NB4 (cell line): ENCODE measurements around the gene ZBTB20.

Experiments used
- DNase-seq: peaks from one replicate; pipeline ENCODE4 v3.0.0; 2010; ENCODE audit warnings: low read depth
- H3K4me3 ChIP-seq: one replicate; pipeline ENCODE4 v1.5.1; 2011; ENCODE audit warnings: mild to moderate bottlenecking, low read depth, low read length, moderate library complexity
- CTCF ChIP-seq: IDR thresholded peaks from one replicate; pipeline ENCODE4 v1.5.1; 2012; ENCODE audit warnings: low read depth, low read length
- MAX ChIP-seq: IDR thresholded peaks from 2 replicates; pipeline ENCODE4 v1.6.1; 2011; ENCODE audit warnings: low read depth, low read length
- MYC ChIP-seq: IDR thresholded peaks from 2 replicates; pipeline ENCODE4 v1.6.1; 2011; ENCODE audit warnings: low read depth, low read length
- POLR2A ChIP-seq: IDR thresholded peaks from 2 replicates; pipeline ENCODE4 v1.6.1; 2011; ENCODE audit warnings: mild to moderate bottlenecking; ENCODE audit not compliant: insufficient read length; ENCODE audit errors: extremely low read depth

The ZBTB20 gene

GRCh38 chr3:114892880-114893279 is 254.2 kb downstream of the ZBTB20 start:
- H3K4me3 ChIP-seq: no peak overlapping the region
- TF ChIP-seq CTCF: no peak
- TF ChIP-seq POLR2A: no peak
- TF ChIP-seq MAX: no peak
- no peak for TF ChIP-seq MYC
- DNase-seq: no peak

GRCh38 chr3:114892131-114892879 is 254.8 kb downstream of the ZBTB20 start:
- no peak for TF ChIP-seq MYC
- no peak for TF ChIP-seq POLR2A
- TF ChIP-seq MAX: no peak
- no peak for TF ChIP-seq CTCF
- DNase-seq: no peak
- no peak overlapping the region for H3K4me3 ChIP-seq

DNA sequence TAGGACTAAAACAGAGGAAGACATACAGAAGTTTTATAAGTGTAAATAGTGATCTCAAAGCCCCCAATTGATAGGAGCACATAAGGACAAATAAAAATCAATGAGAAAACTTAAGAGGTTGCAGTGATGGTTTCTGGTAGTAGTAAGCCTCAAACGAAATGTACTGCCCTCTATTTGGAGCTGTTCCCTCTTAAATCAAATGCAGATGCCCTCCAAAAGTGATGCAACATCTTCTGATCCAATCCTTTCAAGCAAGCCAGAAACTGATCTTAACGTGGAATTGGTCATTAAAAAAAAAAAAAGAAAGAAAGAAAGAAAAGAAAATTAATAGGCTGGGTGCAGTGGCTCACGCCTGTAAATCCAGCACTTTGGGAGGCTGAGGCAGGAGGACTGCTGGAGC is 259.3 kb downstream of the ZBTB20 start:
- DNase-seq: no peak
- H3K4me3 ChIP-seq: no peak overlapping the region
- TF ChIP-seq POLR2A (no peak), MYC (no peak), CTCF (no peak), MAX (no peak)

DNA sequence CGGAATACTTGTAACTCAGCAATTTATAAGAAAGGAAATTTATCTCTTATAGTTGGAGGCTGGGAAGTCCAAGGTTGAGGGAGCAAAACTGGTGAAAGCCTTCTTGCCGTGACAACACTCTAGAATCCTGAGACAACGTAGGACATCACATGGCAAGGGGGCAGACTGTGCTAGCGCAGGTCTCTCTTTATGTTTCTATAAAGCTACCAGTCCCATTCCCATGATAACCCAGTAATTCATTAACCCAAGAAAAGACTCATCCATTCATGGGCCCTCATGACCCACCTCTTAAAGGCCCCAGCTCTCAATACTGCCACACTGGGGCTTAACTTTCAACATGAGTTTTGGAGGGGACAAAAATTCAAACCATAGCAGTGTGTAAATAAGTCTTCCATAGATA is 260.2 kb downstream of the ZBTB20 start:
- TF ChIP-seq CTCF (no peak), MYC (no peak), POLR2A (no peak), MAX (no peak)
- DNase-seq: no peak
- no peak overlapping the region for H3K4me3 ChIP-seq

- no peak for TF ChIP-seq MAX
- no peak overlapping the region for H3K4me3 ChIP-seq
Observed at GRCh38 chr3:114884213-114884923, 262.7 kb downstream of the ZBTB20 start.

DNA sequence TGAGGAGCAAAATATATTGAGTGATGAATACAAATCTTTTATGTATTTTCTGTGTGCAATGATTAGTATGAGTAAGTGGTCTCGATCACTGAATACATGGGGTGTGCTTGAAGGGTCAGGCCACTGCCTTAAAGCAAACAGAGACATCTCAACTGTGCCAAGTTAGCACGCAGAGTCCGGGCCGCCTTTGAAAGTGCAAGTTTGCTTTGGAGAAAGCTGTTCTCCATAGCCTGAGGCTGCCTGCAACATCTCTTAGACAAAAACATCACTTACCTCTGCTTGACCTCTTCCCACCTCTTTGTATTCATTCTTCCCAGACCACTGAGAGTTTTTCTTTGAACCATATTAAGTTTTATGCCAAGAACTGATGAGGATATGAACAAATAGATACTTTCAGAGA is 267.0 kb downstream of the ZBTB20 start:
- H3K4me3 ChIP-seq: no peak overlapping the region
- TF ChIP-seq CTCF (no peak), MAX (no peak), MYC (no peak), POLR2A (no peak)
- no peak for DNase-seq

More at GRCh38 chr3:114884213-114884923, 262.7 kb downstream of the ZBTB20 start:
- DNase-seq: no peak
